ENCODE data around the gene ZDHHC14.
A peak's percentile ranks its signal among the peaks of the same experiment; 100 is the strongest.

The ZDHHC14 gene

DNA sequence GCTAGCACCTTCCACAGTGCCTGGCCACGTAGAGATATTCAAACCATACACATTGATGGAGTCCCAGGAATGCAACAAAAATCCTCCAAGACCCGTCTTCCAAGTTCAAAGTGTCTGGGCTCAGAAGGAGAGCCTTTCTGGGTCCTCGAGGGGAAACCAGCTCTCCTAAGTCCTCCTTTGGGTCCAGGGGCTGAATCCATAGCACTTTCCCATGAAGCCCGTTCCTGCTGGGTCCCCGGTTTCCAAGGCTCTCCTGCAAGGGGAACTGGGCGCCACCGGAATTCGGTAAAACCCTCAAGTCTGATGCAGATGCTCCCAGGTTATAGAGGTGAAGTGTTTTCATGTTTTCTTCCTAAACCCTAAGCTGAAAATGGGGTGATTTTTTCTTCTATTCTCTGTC lies 340.8 kb downstream of the ZDHHC14 start:
- Histone ChIP-seq H3K9me3 (ENCODE audit: severe bottlenecking) (no peaks in the 10 kb centered on the region), H3K36me3 (ENCODE audit: low read depth) (no peaks in the 10 kb centered on the region), H3K4me3 (ENCODE audit: severe bottlenecking) (no peak overlapping the region), H3K27me3 (ENCODE audit: insufficient read depth, poor library complexity, severe bottlenecking) (no peaks in the 10 kb centered on the region), H3K4me1 (ENCODE audit: insufficient read depth, poor library complexity, severe bottlenecking) (peaks cover 9% of the 10 kb centered on the region), H3K27ac (ENCODE audit: poor library complexity, severe bottlenecking) (no peak overlapping the region)
- ATAC-seq (ENCODE audit: low read depth) (no peak), DNase-seq (ENCODE audit: low spot score) (no peak)
- TF ChIP-seq, protein P1, sequence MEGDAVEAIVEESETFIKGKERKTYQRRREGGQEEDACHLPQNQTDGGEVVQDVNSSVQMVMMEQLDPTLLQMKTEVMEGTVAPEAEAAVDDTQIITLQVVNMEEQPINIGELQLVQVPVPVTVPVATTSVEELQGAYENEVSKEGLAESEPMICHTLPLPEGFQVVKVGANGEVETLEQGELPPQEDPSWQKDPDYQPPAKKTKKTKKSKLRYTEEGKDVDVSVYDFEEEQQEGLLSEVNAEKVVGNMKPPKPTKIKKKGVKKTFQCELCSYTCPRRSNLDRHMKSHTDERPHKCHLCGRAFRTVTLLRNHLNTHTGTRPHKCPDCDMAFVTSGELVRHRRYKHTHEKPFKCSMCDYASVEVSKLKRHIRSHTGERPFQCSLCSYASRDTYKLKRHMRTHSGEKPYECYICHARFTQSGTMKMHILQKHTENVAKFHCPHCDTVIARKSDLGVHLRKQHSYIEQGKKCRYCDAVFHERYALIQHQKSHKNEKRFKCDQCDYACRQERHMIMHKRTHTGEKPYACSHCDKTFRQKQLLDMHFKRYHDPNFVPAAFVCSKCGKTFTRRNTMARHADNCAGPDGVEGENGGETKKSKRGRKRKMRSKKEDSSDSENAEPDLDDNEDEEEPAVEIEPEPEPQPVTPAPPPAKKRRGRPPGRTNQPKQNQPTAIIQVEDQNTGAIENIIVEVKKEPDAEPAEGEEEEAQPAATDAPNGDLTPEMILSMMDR (IDR thresholded peaks at IDR 0.05; ENCODE audit: poor library complexity, severe bottlenecking): no peak

DNA sequence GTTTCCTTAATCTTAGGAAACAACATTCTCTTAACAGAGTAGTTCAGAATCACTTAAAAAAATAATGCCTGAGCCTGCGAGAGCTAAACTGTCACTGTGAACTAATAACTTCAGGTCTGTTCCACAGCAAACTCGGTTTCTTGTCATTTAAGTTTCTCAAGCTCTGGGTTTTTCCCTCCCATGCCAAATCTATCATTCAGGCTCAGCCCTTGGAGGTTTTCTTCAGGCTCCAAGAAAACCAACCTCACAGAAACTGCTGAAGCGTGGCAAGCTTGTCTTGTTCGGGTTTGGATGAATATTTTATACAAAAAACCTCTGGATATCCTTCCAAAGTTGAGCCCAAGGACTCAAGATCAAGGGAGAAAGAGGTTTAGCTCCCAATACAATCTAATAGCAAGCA lies 342.4 kb downstream of the ZDHHC14 start:
- no peak for ATAC-seq (ENCODE audit: low read depth)
- no peak overlapping the region for H3K4me3 ChIP-seq (ENCODE audit: severe bottlenecking)
- H3K36me3 ChIP-seq (ENCODE audit: low read depth): no peaks in the 10 kb centered on the region
- H3K4me1 ChIP-seq (ENCODE audit: insufficient read depth, poor library complexity, severe bottlenecking): peaks cover 9% of the 10 kb centered on the region
- H3K27ac ChIP-seq (ENCODE audit: poor library complexity, severe bottlenecking): no peak overlapping the region
- no peaks in the 10 kb centered on the region for H3K9me3 ChIP-seq (ENCODE audit: severe bottlenecking)
- DNase-seq (ENCODE audit: low spot score): no peak
- TF ChIP-seq, protein P1 (IDR thresholded peaks at IDR 0.05; ENCODE audit: poor library complexity, severe bottlenecking): no peak
- H3K27me3 ChIP-seq (ENCODE audit: insufficient read depth, poor library complexity, severe bottlenecking): no peaks in the 10 kb centered on the region

DNA sequence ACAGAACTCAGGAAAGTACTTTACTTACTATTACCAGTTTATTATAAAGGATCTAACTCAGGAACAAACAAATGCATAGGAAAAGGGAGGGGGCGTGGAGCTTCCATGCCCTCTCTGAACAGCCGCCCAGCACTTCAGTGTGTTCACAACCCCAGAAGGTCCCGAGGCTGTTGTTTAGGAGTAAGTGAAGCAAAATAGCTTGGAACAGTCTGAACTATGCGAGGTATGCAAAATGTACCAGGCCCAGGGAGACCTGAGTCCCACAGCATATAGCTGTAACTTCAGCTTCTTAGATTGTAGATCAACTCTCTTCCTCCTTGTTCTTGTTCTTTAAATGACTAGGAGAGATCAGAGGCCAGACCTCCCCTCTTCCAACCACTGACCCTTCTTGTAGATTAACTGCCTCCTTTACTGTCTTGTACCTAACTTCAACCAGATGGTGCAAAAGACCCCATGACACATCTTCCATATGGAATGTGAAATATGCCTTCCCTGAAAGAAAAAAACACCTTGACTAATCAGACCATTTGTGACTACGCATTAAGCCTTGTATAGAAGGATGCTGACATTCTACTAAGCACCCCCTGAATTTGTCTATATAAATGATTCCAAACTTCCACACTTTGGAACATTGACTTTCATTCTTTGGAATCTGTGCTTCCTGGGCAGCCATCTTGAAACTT lies 343.3 kb downstream of the ZDHHC14 start:
- DNase-seq (ENCODE audit: low spot score) (no peak), ATAC-seq (ENCODE audit: low read depth) (peak; percentile 19; the same call in 1 of the 3 replicates)
- Histone ChIP-seq H3K36me3 (ENCODE audit: low read depth) (no peaks in the 10 kb centered on the region), H3K9me3 (ENCODE audit: severe bottlenecking) (no peaks in the 10 kb centered on the region), H3K4me3 (ENCODE audit: severe bottlenecking) (no peak overlapping the region), H3K4me1 (ENCODE audit: insufficient read depth, poor library complexity, severe bottlenecking) (peaks cover 5% of the 10 kb centered on the region), H3K27me3 (ENCODE audit: insufficient read depth, poor library complexity, severe bottlenecking) (no peaks in the 10 kb centered on the region), H3K27ac (ENCODE audit: poor library complexity, severe bottlenecking) (no peak overlapping the region)
- TF ChIP-seq, protein P1 (IDR thresholded peaks at IDR 0.05; ENCODE audit: poor library complexity, severe bottlenecking): no peak

DNA sequence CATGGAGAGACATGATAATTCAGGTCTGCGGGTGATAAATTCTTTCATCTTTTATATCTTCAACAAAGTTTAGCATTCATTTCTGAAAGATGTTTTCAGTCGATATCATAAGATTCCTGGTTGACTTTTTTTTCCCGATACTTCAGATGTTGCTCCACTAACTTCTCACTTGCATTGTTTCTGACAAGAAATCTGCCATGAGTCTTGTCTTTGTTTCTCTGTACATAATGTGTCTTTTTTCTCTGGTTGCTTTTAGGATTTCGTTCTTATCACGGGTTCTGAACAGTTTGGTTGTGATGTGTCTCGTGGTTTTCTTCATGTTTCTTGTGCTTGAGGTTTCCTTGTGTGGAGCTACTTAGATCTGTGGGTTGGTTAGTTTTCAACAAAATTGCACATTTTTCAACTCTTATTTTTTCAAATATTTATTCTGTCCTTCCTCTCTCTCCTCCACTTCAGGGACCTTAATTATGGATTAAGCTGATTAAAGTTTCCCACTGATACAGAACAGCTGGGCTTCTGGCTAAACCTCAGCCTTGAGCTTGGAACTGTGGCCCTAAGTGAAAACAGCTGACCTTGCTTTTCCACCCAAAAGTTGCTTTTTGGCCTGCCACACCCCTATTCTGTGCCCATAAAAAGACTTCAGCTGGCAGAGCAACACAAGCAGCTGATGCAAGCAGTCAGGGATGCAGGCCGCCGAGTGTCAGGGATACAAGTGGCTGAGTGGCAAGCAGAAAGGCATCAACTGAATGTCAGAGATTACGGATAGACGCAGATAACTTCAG lies 344.2 kb downstream of the ZDHHC14 start:
- no peak overlapping the region for H3K4me3 ChIP-seq (ENCODE audit: severe bottlenecking)
- H3K27ac ChIP-seq (ENCODE audit: poor library complexity, severe bottlenecking): no peak overlapping the region
- H3K4me1 ChIP-seq (ENCODE audit: insufficient read depth, poor library complexity, severe bottlenecking): no peaks in the 10 kb centered on the region
- no peaks in the 10 kb centered on the region for H3K27me3 ChIP-seq (ENCODE audit: insufficient read depth, poor library complexity, severe bottlenecking)
- no peaks in the 10 kb centered on the region for H3K36me3 ChIP-seq (ENCODE audit: low read depth)
- TF ChIP-seq, protein P1 (IDR thresholded peaks at IDR 0.05; ENCODE audit: poor library complexity, severe bottlenecking): no peak
- no peak for ATAC-seq (ENCODE audit: low read depth)
- no peaks in the 10 kb centered on the region for H3K9me3 ChIP-seq (ENCODE audit: severe bottlenecking)
- no peak for DNase-seq (ENCODE audit: low spot score)

- Histone ChIP-seq H3K4me3 (ENCODE audit: severe bottlenecking) (no peak overlapping the region), H3K36me3 (ENCODE audit: low read depth) (no peaks in the 10 kb centered on the region), H3K27ac (ENCODE audit: poor library complexity, severe bottlenecking) (no peak overlapping the region), H3K27me3 (ENCODE audit: insufficient read depth, poor library complexity, severe bottlenecking) (no peaks in the 10 kb centered on the region), H3K9me3 (ENCODE audit: severe bottlenecking) (no peaks in the 10 kb centered on the region), H3K4me1 (ENCODE audit: insufficient read depth, poor library complexity, severe bottlenecking) (no peaks in the 10 kb centered on the region)
- DNase-seq (ENCODE audit: low spot score): no peak
- ATAC-seq (ENCODE audit: low read depth): no peak
- TF ChIP-seq, protein P1 (IDR thresholded peaks at IDR 0.05; ENCODE audit: poor library complexity, severe bottlenecking): no peak
Observed at GRCh38 chr6:157725836-157726235, 344.8 kb downstream of the ZDHHC14 start.
